ENCODE results near the gene RTP1.

DNA sequence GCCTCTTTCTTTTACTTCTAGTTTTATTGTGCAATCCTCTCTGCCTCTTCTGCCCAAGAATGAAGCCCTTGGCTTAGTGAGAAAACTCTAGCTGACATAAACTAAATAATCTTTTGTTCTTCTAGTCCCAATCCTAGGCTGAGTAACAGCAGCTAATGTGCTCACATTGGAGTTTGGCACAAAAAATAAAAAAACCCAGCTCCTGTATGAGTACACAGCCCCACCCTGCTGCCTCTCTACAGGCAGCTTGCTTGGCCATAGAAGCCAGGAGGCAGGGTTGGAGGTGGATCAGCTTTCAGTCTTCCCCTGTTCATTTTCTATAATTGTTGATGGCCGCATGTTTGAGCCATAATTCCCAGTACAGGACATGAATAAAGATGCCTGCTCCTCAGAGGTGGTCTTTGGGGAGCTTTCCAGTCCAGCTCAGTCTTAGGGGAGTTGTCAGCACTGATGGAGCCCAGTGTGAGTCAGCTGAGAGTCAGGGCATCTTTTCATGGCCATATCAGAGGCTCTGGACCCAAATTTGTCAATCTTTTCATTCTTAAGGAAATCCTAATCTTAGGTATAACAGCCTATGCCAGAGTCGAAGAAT is 46.7 kb downstream of the RTP1 start:
- TF ChIP-seq, protein P1, sequence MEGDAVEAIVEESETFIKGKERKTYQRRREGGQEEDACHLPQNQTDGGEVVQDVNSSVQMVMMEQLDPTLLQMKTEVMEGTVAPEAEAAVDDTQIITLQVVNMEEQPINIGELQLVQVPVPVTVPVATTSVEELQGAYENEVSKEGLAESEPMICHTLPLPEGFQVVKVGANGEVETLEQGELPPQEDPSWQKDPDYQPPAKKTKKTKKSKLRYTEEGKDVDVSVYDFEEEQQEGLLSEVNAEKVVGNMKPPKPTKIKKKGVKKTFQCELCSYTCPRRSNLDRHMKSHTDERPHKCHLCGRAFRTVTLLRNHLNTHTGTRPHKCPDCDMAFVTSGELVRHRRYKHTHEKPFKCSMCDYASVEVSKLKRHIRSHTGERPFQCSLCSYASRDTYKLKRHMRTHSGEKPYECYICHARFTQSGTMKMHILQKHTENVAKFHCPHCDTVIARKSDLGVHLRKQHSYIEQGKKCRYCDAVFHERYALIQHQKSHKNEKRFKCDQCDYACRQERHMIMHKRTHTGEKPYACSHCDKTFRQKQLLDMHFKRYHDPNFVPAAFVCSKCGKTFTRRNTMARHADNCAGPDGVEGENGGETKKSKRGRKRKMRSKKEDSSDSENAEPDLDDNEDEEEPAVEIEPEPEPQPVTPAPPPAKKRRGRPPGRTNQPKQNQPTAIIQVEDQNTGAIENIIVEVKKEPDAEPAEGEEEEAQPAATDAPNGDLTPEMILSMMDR (conservative IDR thresholded peaks at IDR 0.05; ENCODE audit: low read length), result no peak
- no peak for TF ChIP-seq EZH2phosphoT487 (IDR thresholded peaks at IDR 0.05; ENCODE audit: borderline replicate concordance, low read depth, low read length)
